ENCODE data around the gene GRM4. TPM values are rescaled to one million over a fixed set of nuclear protein-coding genes. Genes with fewer than 3 reads are reported as not detected.

Gene GRM4
- total and polyA plus RNA-seq, 4 donors: not detected

- Histone ChIP-seq H3K4me3 (ENCODE audit: low read depth in 1 of 3, low read length in 3 of 3) (no peak overlapping the region), H3K36me3 (ENCODE audit: control insufficient read depth in 4 of 4, insufficient read depth in 3 of 4, low read depth in 1 of 4, low read length in 3 of 4) (no peaks in the 10 kb centered on the region), H3K9ac (ENCODE audit: low read depth in 1 of 2, low read length in 2 of 2) (no peak overlapping the region), H3K9me3 (ENCODE audit: control insufficient read depth in 4 of 4, low read length in 3 of 4) (no peaks in the 10 kb centered on the region), H3K27ac (ENCODE audit: low read depth in 1 of 2, low read length in 2 of 2) (no peak overlapping the region), H3K4me1 (ENCODE audit: control insufficient read depth in 4 of 4, insufficient read depth in 4 of 4, low read length in 3 of 4) (no peaks in the 10 kb centered on the region), H3K27me3 (ENCODE audit: control insufficient read depth in 4 of 4, insufficient read depth in 4 of 4, low read length in 3 of 4) (peaks cover 0 to 10% (median under 1%) of the 10 kb centered on the region in 4 donors)
- WGBS: 58% methylated on average over 3 of the region's 3 CpGs
- TF ChIP-seq NR2F2 (IDR thresholded peaks at IDR 0.05) (no peak), RXRA (IDR thresholded peaks at IDR 0.05) (no peak), RAD21 (IDR thresholded peaks at IDR 0.05) (no peak), FOXA1 (IDR thresholded peaks at IDR 0.05) (no peak), YY1 (IDR thresholded peaks at IDR 0.05) (no peak), TAF1 (conservative IDR thresholded peaks at IDR 0.05) (no peak)
- TF ChIP-seq, protein P1, sequence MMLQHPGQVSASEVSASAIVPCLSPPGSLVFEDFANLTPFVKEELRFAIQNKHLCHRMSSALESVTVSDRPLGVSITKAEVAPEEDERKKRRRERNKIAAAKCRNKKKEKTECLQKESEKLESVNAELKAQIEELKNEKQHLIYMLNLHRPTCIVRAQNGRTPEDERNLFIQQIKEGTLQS (IDR thresholded peaks at IDR 0.05): no peak
- DNase-seq (ENCODE audit: low spot score): no peak
Measured at GRCh38 chr6:34061348-34061747, 84.5 kb downstream of the GRM4 start.

- Histone ChIP-seq H3K36me3 (ENCODE audit: control insufficient read depth in 4 of 4, insufficient read depth in 3 of 4, low read depth in 1 of 4, low read length in 3 of 4) (no peaks in the 10 kb centered on the region), H3K9me3 (ENCODE audit: control insufficient read depth in 4 of 4, low read length in 3 of 4) (no peaks in the 10 kb centered on the region), H3K27me3 (ENCODE audit: control insufficient read depth in 4 of 4, insufficient read depth in 4 of 4, low read length in 3 of 4) (peaks cover 0 to 6% (median under 1%) of the 10 kb centered on the region in 4 donors), H3K4me3 (ENCODE audit: low read depth in 1 of 3, low read length in 3 of 3) (no peak overlapping the region), H3K9ac (ENCODE audit: low read depth in 1 of 2, low read length in 2 of 2) (no peak overlapping the region), H3K27ac (ENCODE audit: low read depth in 1 of 2, low read length in 2 of 2) (no peak overlapping the region), H3K4me1 (ENCODE audit: control insufficient read depth in 4 of 4, insufficient read depth in 4 of 4, low read length in 3 of 4) (no peaks in the 10 kb centered on the region)
- 86% methylated on average over 3 of the region's 3 CpGs for WGBS
- DNase-seq (ENCODE audit: low spot score): no peak
- TF ChIP-seq SP1 (IDR thresholded peaks at IDR 0.05): no peak
- TF ChIP-seq REST (IDR thresholded peaks at IDR 0.05): no peak
- TF ChIP-seq HNF4G (IDR thresholded peaks at IDR 0.05): no peak
- TF ChIP-seq RXRA (IDR thresholded peaks at IDR 0.05): no peak
- no peak for TF ChIP-seq HNF4A (conservative IDR thresholded peaks at IDR 0.05)
- no peak for TF ChIP-seq MAX (IDR thresholded peaks at IDR 0.05)
- no peak for TF ChIP-seq RAD21 (IDR thresholded peaks at IDR 0.05)
- TF ChIP-seq GABPA (IDR thresholded peaks at IDR 0.05 in 1 of 2, conservative IDR thresholded peaks at IDR 0.05 in 1 of 2): no peak
- TF ChIP-seq TAF1 (conservative IDR thresholded peaks at IDR 0.05): no peak
- no peak for TF ChIP-seq CTCF (IDR thresholded peaks at IDR 0.05; ENCODE audit: low read depth, low read length, missing input control)
- TF ChIP-seq EGR1 (IDR thresholded peaks at IDR 0.05; ENCODE audit: low read depth in 2 of 2): no peak
- TF ChIP-seq, protein P1 (IDR thresholded peaks at IDR 0.05): no peak
- TF ChIP-seq JUND (IDR thresholded peaks at IDR 0.05): no peak
- TF ChIP-seq YY1 (IDR thresholded peaks at IDR 0.05): no peak
- no peak for TF ChIP-seq FOXA2 (IDR thresholded peaks at IDR 0.05)
- TF ChIP-seq, protein P2, sequence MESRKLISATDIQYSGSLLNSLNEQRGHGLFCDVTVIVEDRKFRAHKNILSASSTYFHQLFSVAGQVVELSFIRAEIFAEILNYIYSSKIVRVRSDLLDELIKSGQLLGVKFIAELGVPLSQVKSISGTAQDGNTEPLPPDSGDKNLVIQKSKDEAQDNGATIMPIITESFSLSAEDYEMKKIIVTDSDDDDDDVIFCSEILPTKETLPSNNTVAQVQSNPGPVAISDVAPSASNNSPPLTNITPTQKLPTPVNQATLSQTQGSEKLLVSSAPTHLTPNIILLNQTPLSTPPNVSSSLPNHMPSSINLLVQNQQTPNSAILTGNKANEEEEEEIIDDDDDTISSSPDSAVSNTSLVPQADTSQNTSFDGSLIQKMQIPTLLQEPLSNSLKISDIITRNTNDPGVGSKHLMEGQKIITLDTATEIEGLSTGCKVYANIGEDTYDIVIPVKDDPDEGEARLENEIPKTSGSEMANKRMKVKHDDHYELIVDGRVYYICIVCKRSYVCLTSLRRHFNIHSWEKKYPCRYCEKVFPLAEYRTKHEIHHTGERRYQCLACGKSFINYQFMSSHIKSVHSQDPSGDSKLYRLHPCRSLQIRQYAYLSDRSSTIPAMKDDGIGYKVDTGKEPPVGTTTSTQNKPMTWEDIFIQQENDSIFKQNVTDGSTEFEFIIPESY (IDR thresholded peaks at IDR 0.05): no peak
Measured at GRCh38 chr6:34059914-34060313, 86.0 kb downstream of the GRM4 start.
